Stimulated activated CD8-positive, alpha-beta memory T cell treated with anti-CD3 and anti-CD28 coated beads, Interleukin-15, amount 100 ng/mL, for 48 hours (primary cell): ENCODE results near the gene C1QC.

Experiments used
- DNase-seq, 2 donors: peaks; one replicate each; pipeline ENCODE4 v3.0.0-alpha.2; 2020; ENCODE audit warnings: low read depth in 2 of 2

The C1QC gene

GRCh38 chr1:22680726-22681125 is 37.3 kb downstream of the C1QC start:
- no peak for DNase-seq

GRCh38 chr1:22681556-22682276 is 38.3 kb downstream of the C1QC start:
- DNase-seq: no peak

DNA sequence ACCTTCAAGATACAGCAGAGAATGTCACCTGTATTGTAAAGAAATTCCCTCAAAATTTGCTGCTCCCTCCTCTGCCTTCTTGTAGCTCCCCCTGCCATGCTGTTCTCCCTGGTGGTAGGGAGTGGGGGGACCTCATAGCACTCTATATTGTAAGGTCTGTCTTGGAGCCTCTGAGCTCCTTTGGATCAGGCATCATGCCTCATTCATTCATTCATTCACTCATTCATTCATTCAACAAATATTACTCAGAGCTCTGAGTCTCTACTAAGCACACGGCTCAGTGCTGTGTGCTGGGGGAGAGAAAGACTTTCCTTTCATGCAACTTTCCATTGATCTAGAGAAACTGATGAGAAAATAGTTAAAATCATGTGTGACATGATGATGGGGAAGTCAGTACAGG is 40.1 kb downstream of the C1QC start:
- no peak for DNase-seq

DNA sequence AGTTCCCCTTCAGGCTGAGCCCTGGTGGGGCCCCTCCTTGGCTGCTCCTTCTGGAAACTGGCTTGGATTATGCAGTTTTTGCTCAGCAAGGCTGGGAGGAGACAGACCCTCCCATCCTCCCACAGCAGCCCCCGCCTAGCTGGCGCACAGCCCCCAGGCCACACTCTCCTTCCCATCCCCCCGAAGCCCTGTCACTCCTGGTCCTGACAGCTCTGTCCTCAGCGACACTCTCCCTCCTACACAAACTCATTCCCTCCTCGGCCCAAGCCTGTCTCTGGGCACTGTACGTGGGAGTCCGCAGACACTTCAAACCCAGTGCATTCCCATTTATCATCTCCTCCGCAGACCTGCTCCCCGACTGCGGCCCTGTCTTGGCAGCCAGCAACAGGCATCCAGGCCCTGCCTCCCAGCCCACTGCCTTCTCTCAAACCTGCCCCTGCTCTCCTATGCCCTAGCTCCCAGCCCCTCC is 42.2 kb downstream of the C1QC start:
- DNase-seq: no peak

DNA sequence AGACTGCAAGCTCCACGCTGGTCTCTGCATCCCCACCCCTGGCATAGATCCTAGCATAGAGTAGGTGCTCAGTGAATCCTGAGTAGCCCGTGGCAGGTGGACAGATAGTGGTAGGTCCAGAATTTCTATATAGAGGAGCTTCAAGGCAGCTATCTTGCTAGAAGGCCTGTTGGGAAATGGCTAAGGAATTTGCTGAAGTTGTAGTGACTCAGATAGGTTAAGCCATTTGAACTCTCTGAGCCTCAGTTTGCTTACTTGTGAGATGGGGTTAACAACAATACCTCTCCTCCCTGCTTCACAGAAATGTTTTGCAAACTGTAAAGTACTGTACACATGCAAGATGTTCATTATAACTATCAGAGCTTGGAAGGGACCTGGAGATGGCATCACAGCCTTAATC is 43.8 kb downstream of the C1QC start:
- no peak for DNase-seq

DNA sequence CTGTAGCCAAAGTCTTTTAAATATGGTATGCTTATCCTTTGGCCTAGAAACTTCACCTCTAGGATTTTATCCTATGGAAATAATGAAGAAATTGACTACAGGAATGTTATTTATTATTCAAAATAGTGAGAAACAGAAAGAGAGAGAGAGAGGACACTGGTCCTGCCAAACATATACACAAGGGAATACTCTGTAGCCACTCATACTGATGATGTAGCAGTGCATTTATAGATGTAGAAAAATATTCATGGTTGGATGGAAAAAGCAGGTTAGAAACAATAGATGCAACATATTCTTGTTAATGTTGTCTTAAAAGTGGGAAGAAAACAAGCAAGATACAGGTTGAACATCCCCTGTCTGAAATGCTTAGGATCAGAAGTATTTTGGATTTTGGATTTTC is 45.0 kb downstream of the C1QC start:
- no peak for DNase-seq

- DNase-seq: no peak
These were observed 46.1 kb downstream of the C1QC start for GRCh38 chr1:22689505-22689904.

- DNase-seq: no peak
These were observed 47.8 kb downstream of the C1QC start for GRCh38 chr1:22691031-22691753.

GRCh38 chr1:22694172-22694571 is 50.7 kb downstream of the C1QC start:
- no peak for DNase-seq

- no peak for DNase-seq
These were observed 53.2 kb downstream of the C1QC start for GRCh38 chr1:22696610-22697009.
